NB4 (cell line): Measurements from ENCODE around the gene SLC7A11.
"Not testable (repeated sequence)": the region's sequence is repeated elsewhere in the genome, so short reads cannot be mapped to it uniquely, and the experiment has no call there.

Source experiments
- TF ChIP-seq, protein P1 (sequence below): IDR thresholded peaks from one replicate; pipeline ENCODE4 v1.5.1; 2012; ENCODE audit warnings: low read depth, low read length
- TF ChIP-seq, protein P2 (sequence below): IDR thresholded peaks from 2 replicates; pipeline ENCODE4 v1.6.1; 2011; ENCODE audit warnings: low read depth, low read length

DNA sequence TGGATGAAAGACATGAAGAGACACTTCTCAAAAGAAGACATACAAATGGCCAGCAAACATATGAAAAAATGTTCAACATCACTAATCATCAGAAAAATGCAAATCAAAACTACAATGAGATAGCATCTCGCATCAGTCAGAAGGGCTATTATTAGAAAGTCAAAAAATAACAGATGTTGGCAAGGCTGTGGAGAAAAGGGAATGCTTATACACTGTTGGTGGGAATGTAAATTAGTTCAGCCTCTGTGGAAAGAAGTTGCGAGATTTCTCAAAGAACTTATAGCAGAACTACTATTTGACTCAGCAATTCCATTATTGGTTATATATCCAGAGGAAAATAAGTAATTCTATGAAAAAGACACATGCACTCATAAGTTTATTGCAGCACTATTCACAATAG lies 31.6 kb downstream of the SLC7A11 start:
- TF ChIP-seq, protein P1, sequence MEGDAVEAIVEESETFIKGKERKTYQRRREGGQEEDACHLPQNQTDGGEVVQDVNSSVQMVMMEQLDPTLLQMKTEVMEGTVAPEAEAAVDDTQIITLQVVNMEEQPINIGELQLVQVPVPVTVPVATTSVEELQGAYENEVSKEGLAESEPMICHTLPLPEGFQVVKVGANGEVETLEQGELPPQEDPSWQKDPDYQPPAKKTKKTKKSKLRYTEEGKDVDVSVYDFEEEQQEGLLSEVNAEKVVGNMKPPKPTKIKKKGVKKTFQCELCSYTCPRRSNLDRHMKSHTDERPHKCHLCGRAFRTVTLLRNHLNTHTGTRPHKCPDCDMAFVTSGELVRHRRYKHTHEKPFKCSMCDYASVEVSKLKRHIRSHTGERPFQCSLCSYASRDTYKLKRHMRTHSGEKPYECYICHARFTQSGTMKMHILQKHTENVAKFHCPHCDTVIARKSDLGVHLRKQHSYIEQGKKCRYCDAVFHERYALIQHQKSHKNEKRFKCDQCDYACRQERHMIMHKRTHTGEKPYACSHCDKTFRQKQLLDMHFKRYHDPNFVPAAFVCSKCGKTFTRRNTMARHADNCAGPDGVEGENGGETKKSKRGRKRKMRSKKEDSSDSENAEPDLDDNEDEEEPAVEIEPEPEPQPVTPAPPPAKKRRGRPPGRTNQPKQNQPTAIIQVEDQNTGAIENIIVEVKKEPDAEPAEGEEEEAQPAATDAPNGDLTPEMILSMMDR, result not testable (repeated sequence)
- TF ChIP-seq, protein P2, sequence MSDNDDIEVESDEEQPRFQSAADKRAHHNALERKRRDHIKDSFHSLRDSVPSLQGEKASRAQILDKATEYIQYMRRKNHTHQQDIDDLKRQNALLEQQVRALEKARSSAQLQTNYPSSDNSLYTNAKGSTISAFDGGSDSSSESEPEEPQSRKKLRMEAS, result not testable (repeated sequence)
